ACHN (cell line): ENCODE data around the gene TPST1.
A peak's percentile ranks its signal among the peaks of the same experiment; 100 is the strongest.

Experiments used
- DNase-seq: peaks from one replicate; pipeline ENCODE4 v3.0.0-alpha.2; 2015
- in situ Hi-C: cut with HindIII; loops from 2 replicates; pipeline ENCODE4 v1.10.0; 2017; ENCODE audit warnings: low sequenced_read_pairs, low pct_ligation_motif_present, low pct_unique_long_range_greater_than_20kb

Gene TPST1

GRCh38 chr7:66185680-66186187, 19.4 kb upstream of the TPST1 start:
- in situ Hi-C loops, result no loop called here
- no peak for DNase-seq

- no peak for DNase-seq
- in situ Hi-C loops, result no loop called here
Observed at GRCh38 chr7:66186991-66187390, 18.1 kb upstream of the TPST1 start.

- DNase-seq, result no peak
- in situ Hi-C loops, result no loop called here
Observed at GRCh38 chr7:66187905-66188304, 17.2 kb upstream of the TPST1 start.

GRCh38 chr7:66188645-66189044, 16.5 kb upstream of the TPST1 start:
- in situ Hi-C loops, result no loop called here
- no peak for DNase-seq

- in situ Hi-C loops, result no loop called here
- DNase-seq, result no peak
Observed at GRCh38 chr7:66189695-66190503, 15.2 kb upstream of the TPST1 start.

GRCh38 chr7:66190504-66190857, 14.7 kb upstream of the TPST1 start:
- DNase-seq, result no peak

GRCh38 chr7:66193146-66193725, 11.9 kb upstream of the TPST1 start:
- in situ Hi-C loops, result no loop called here
- no peak for DNase-seq

More at GRCh38 chr7:66190504-66190857, 14.7 kb upstream of the TPST1 start:
- in situ Hi-C loops, result no loop called here

- in situ Hi-C loops, result no loop called here
- no peak for DNase-seq
Observed at GRCh38 chr7:66198469-66198868, 6.7 kb upstream of the TPST1 start.

GRCh38 chr7:66198956-66199355, 6.2 kb upstream of the TPST1 start:
- in situ Hi-C loops, result no loop called here
- no peak for DNase-seq

- in situ Hi-C loops, result no loop called here
- no peak for DNase-seq
Observed at GRCh38 chr7:66202441-66202840, 2.7 kb upstream of the TPST1 start.

- in situ Hi-C loops, result no loop called here
- peak; percentile 28 for DNase-seq
Observed at GRCh38 chr7:66205741-66206090, 582 bp downstream of the TPST1 start.

- in situ Hi-C loops, result no loop called here
- no peak for DNase-seq
Observed at GRCh38 chr7:66206119-66206933, 1.2 kb downstream of the TPST1 start.

- in situ Hi-C loops, result no loop called here
- no peak for DNase-seq
Observed at GRCh38 chr7:66206934-66207240, 1.8 kb downstream of the TPST1 start.

GRCh38 chr7:66207540-66207939, 2.4 kb downstream of the TPST1 start:
- in situ Hi-C loops, result no loop called here
- DNase-seq, result no peak

- in situ Hi-C loops, result no loop called here
- no peak for DNase-seq
Observed at GRCh38 chr7:66211429-66211828, 6.3 kb downstream of the TPST1 start.

- in situ Hi-C loops, result no loop called here
- DNase-seq, result no peak
Observed at GRCh38 chr7:66213637-66214036, 8.5 kb downstream of the TPST1 start.

- no peak for DNase-seq
- in situ Hi-C loops, result no loop called here
Observed at GRCh38 chr7:66216687-66217086, 11.6 kb downstream of the TPST1 start.

GRCh38 chr7:66219805-66220204, 14.7 kb downstream of the TPST1 start:
- no peak for DNase-seq
- in situ Hi-C loops, result no loop called here

- DNase-seq, result no peak
- in situ Hi-C loops, result no loop called here
Observed at GRCh38 chr7:66221442-66221841, 16.3 kb downstream of the TPST1 start.

GRCh38 chr7:66227808-66228207, 22.7 kb downstream of the TPST1 start:
- DNase-seq, result no peak
- in situ Hi-C loops, result no loop called here
